Caco-2 (cell line): ENCODE data around the gene FAM171A2. TPM values are rescaled to one million over a fixed set of nuclear protein-coding genes. Genes with fewer than 3 reads are reported as not detected.
"Not testable (repeated sequence)": the region's sequence is repeated elsewhere in the genome, so short reads cannot be mapped to it uniquely, and the experiment has no call there.

Source experiments
- BruUV-seq: library from RNA; stranded (reverse); fragments of 400-500 nt; replicated peaks from 2 replicates; lab custom pipeline; 2021; lab: Mats Ljungman, UMichigan
- CTCF ChIA-PET: fragments of 300-600 bp; sonication (Branson Sonifier 250); formaldehyde crosslinking; loops from one replicate; lab custom pipeline; 2022; ENCODE audit warnings: antibody characterized with exemption; lab: Charles Lee
- POLR2A ChIA-PET: fragments of 300-600 bp; sonication (Branson Sonifier 250); formaldehyde crosslinking; loops from one replicate; lab custom pipeline; 2022; ENCODE audit warnings: antibody characterized with exemption; lab: Charles Lee
- DNase-seq, 2 experiments: peaks; one replicate each; pipeline versions ENCODE4 v3.0.0 to v3.0.0-alpha.2; 2020 to 2022
- H3K27me3 ChIP-seq: replicated peaks from 2 replicates; pipeline ENCODE4 v1.6.0; 2011; ENCODE audit warnings: low read length; ENCODE audit not compliant: control insufficient read depth, insufficient read depth
- H3K36me3 ChIP-seq: 2 replicates; pipeline ENCODE4 v1.5.1; 2011; ENCODE audit warnings: low read length; ENCODE audit not compliant: control insufficient read depth, insufficient read depth
- H3K4me1 ChIP-seq: fragments of 250-450 bp; sonication (Bioruptor Pico); 2 replicates; pipeline ENCODE4 v1.5.1; 2020; ENCODE audit warnings: mild to moderate bottlenecking
- H3K4me3 ChIP-seq: 2 replicates; pipeline ENCODE4 v1.5.1; 2011; ENCODE audit warnings: low read depth, mild to moderate bottlenecking, control low read depth, low read length
- H3K9me3 ChIP-seq: fragments of 250-450 bp; sonication (Bioruptor Pico); 2 replicates; pipeline ENCODE4 v1.5.1; 2020; ENCODE audit warnings: mild to moderate bottlenecking, moderate library complexity
- H3K27ac Mint-ChIP-seq: one replicate; pipeline ENCODE4 v1.8.0; 2022; ENCODE audit warnings: mixed read lengths; ENCODE audit not compliant: unreplicated experiment
- H3K27me3 Mint-ChIP-seq: one replicate; pipeline ENCODE4 v1.8.0; 2022; ENCODE audit warnings: mixed read lengths; ENCODE audit not compliant: insufficient read depth, unreplicated experiment
- H3K36me3 Mint-ChIP-seq: one replicate; pipeline ENCODE4 v1.8.0; 2022; ENCODE audit warnings: mild to moderate bottlenecking, mixed read lengths; ENCODE audit not compliant: insufficient read depth, unreplicated experiment
- H3K4me1 Mint-ChIP-seq: one replicate; pipeline ENCODE4 v1.8.0; 2022; ENCODE audit warnings: low read depth, mixed read lengths; ENCODE audit not compliant: unreplicated experiment
- H3K4me3 Mint-ChIP-seq: one replicate; pipeline ENCODE4 v1.8.0; 2022; ENCODE audit warnings: mild to moderate bottlenecking, moderate library complexity, mixed read lengths; ENCODE audit not compliant: unreplicated experiment
- H3K9me3 Mint-ChIP-seq: one replicate; pipeline ENCODE4 v1.8.0; 2022; ENCODE audit warnings: mixed read lengths; ENCODE audit not compliant: unreplicated experiment
- CTCF ChIP-seq, 2 experiments: fragments of 200-600 bp in 1 of 2; IDR thresholded peaks; 1 replicate in 1 of 2; 2 replicates in 1 of 2; pipeline versions ENCODE4 v1.5.1 to v1.8.0; 2011 to 2022; ENCODE audit warnings: antibody characterized with exemption in 1 of 2, control low read depth in 1 of 2, inconsistent platforms in 1 of 2, low read depth in 1 of 2, low read length in 1 of 2, mild to moderate bottlenecking in 1 of 2, moderate library complexity in 1 of 2; ENCODE audit not compliant: insufficient read depth in 1 of 2, severe bottlenecking in 1 of 2, unreplicated experiment in 1 of 2
- intact Hi-C: fragments of 100-400 bp; cut with micrococcal nuclease; formaldehyde crosslinking; loops from one replicate; pipeline ENCODE4 v1.10.0; 2022; ENCODE audit not compliant: unreplicated experiment
- total RNA-seq: library from RNA; stranded (reverse); gene quantifications from 2 replicates; pipeline ENCODE4 v1.2.3, GENCODE V29; 2022

FAM171A2 gene
- total RNA-seq, 1 experiment from 2014 or later: 3.6 TPM

GRCh38 chr17:44348234-44348987, 15.2 kb downstream of the FAM171A2 start:
- Mint-ChIP-seq H3K27me3 (no peaks in the 10 kb centered on the region), H3K9me3 (no peaks in the 10 kb centered on the region), H3K4me3 (no peak overlapping the region), H3K36me3 (peaks cover 12% of the 10 kb centered on the region), H3K4me1 (peaks cover 15% of the 10 kb centered on the region), H3K27ac (no peak overlapping the region)
- ChIA-PET CTCF (no interaction called here), POLR2A (no interaction called here)
- BruUV-seq: no TSS peak
- Histone ChIP-seq H3K4me1 (0 out of 2 replicates have a peak, but pooled peaks cover 6% of the 10 kb centered on the region), H3K4me3 (no peak overlapping the region), H3K36me3 (peaks cover 2% of the 10 kb centered on the region; the same call in 1 of the 2 replicates), H3K9me3 (no peaks in the 10 kb centered on the region), H3K27me3 (no peaks in the 10 kb centered on the region)
- intact Hi-C loops: no loop called here
- TF ChIP-seq CTCF (IDR thresholded peaks at IDR 0.05; ENCODE audit: insufficient read depth in 1 of 2, low read depth in 1 of 2, low read length in 1 of 2, severe bottlenecking in 1 of 2, unreplicated experiment in 1 of 2): no peak
- no peak for DNase-seq

DNA sequence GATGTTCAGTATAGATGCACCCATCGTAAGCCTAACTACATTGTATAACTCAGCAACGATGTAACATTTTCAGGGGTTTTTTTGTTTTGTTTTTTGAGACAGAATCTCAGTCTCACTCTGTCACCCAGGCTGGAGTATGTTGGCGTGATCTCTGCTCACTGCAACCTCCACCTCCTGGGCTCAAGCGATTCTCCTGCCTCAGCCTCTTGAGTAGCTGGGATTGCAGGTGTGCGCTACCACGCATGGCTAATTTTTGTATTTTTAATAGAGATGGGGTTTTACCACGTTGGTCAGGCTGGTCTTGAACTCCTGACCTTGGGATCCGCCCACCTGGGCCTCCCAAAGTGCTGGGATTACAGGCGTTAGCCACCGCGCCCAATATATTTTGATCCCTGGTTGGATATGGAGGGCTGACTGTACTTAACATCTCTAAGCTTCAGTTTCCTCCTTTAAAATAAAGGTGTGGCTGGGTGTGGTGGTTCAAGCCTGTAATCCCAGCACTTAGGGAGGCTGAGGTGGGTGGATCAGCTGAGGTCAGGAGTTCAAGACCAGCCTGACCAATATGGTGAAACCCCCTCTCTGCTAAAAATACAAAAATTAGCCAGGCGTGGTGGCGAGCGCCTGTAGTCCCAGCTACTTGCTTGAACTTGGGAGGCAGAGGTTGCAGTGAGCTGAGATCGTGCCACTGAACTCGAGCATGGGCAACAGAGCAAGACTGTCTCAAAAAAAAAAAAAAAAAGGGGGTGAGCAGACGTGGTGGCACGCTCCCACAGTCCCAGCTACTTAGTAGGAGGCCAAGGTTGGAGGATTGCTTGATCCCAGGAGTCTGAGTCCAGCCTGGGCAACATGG, 16.2 kb downstream of the FAM171A2 start:
- H3K36me3 ChIP-seq, BruUV-seq, H3K27me3 ChIP-seq, CTCF ChIA-PET, POLR2A ChIA-PET, H3K9me3 Mint-ChIP-seq, H3K27ac Mint-ChIP-seq, H3K9me3 ChIP-seq, DNase-seq, intact Hi-C loops, H3K27me3 Mint-ChIP-seq, H3K4me1 ChIP-seq, H3K4me3 Mint-ChIP-seq, H3K4me3 ChIP-seq: not testable (repeated sequence)
- Mint-ChIP-seq H3K36me3 (peaks cover 12% of the 10 kb centered on the region), H3K4me1 (peaks cover 15% of the 10 kb centered on the region)

GRCh38 chr17:44346064-44346844, 17.4 kb downstream of the FAM171A2 start:
- DNase-seq: no peak
- TF ChIP-seq CTCF (IDR thresholded peaks at IDR 0.05; ENCODE audit: insufficient read depth in 1 of 2, low read depth in 1 of 2, low read length in 1 of 2, severe bottlenecking in 1 of 2, unreplicated experiment in 1 of 2): no peak
- ChIA-PET CTCF (interaction anchor here (0.6 to 1.9 kb wide), 12 partner anchors 14 to 178 kb away, joined by 3 to 10 read pairs (median 4); partner anchors contain the start of gene FAM171A2), POLR2A (interaction anchor here (0.6 to 1.5 kb wide), 3 partner anchors 15 to 161 kb away, joined by 3 to 4 read pairs (median 4); no protein-coding TSS in a partner anchor)
- H3K27me3 Mint-ChIP-seq: peaks cover under 1% of the 10 kb centered on the region
- Histone ChIP-seq H3K36me3 (peaks cover 2% of the 10 kb centered on the region; the same call in 1 of the 2 replicates), H3K9me3 (no peaks in the 10 kb centered on the region), H3K4me3 (peak overlapping the region; percentile 69), H3K4me1 (0 out of 2 replicates have a peak, but pooled peaks cover 6% of the 10 kb centered on the region), H3K27me3 (no peaks in the 10 kb centered on the region)
- peak overlapping the region; percentile 90 for H3K4me3 Mint-ChIP-seq
- H3K36me3 Mint-ChIP-seq: peaks cover 12% of the 10 kb centered on the region
- intact Hi-C loops: no loop called here
- H3K4me1 Mint-ChIP-seq: peaks cover 15% of the 10 kb centered on the region
- no TSS peak for BruUV-seq
- H3K27ac Mint-ChIP-seq: peak overlapping the region; percentile 90
- H3K9me3 Mint-ChIP-seq: no peaks in the 10 kb centered on the region
